ENCODE results near the gene MAN2B2. TPM values are rescaled to one million over a fixed set of nuclear protein-coding genes. Genes with fewer than 3 reads are reported as not detected.

MAN2B2 gene
- total RNA-seq, 4 donors from 2014 or later, result 26.6 to 55.5 (median 31.7) TPM

GRCh38 chr4:6625256-6625655 lies 50.3 kb downstream of the MAN2B2 start:
- TF ChIP-seq CTCF (IDR thresholded peaks at IDR 0.05; ENCODE audit: low read depth), result no peak

GRCh38 chr4:6626066-6626465 lies 51.1 kb downstream of the MAN2B2 start:
- TF ChIP-seq CTCF (IDR thresholded peaks at IDR 0.05; ENCODE audit: low read depth), result no peak

- no peak for TF ChIP-seq CTCF (IDR thresholded peaks at IDR 0.05; ENCODE audit: low read depth)
Measured at GRCh38 chr4:6627832-6628231, 52.8 kb downstream of the MAN2B2 start.

GRCh38 chr4:6632125-6632524 lies 57.1 kb downstream of the MAN2B2 start:
- no peak for TF ChIP-seq CTCF (IDR thresholded peaks at IDR 0.05; ENCODE audit: low read depth)

- no peak for TF ChIP-seq CTCF (IDR thresholded peaks at IDR 0.05; ENCODE audit: low read depth)
Measured at GRCh38 chr4:6633091-6633906, 58.3 kb downstream of the MAN2B2 start.

GRCh38 chr4:6634746-6635145 lies 59.8 kb downstream of the MAN2B2 start:
- no peak for TF ChIP-seq CTCF (IDR thresholded peaks at IDR 0.05; ENCODE audit: low read depth)

GRCh38 chr4:6639137-6639680 lies 64.2 kb downstream of the MAN2B2 start:
- TF ChIP-seq CTCF (IDR thresholded peaks at IDR 0.05; ENCODE audit: low read depth), result no peak
